Adrenal gland (tissue), 5 donors: ENCODE measurements around the gene SYT1.

Source experiments
- POLR2A ChIP-seq, 2 donors: fragments of 450-650 bp; IDR thresholded peaks; one replicate each; pipeline ENCODE4 v1.6.1; 2017; ENCODE audit warnings: antibody characterized with exemption in 2 of 2, mild to moderate bottlenecking in 2 of 2, moderate library complexity in 1 of 2
- TF ChIP-seq, protein P1 (sequence below), 6 experiments: fragments of 450-650 bp in 4 of 6; fragments of 200-600 bp in 2 of 6; sonication (generic) in 1 of 6; IDR thresholded peaks; 1 replicate in 5 of 6; 2 replicates in 1 of 6; pipeline versions ENCODE4 v1.5.1 to v1.8.0; 2016 to 2021; ENCODE audit warnings: antibody characterized with exemption in 6 of 6, mild to moderate bottlenecking in 2 of 6, moderate library complexity in 1 of 6
- donor health status: DM: no; HTN: no; CAD: no.

- TF ChIP-seq, protein P1, sequence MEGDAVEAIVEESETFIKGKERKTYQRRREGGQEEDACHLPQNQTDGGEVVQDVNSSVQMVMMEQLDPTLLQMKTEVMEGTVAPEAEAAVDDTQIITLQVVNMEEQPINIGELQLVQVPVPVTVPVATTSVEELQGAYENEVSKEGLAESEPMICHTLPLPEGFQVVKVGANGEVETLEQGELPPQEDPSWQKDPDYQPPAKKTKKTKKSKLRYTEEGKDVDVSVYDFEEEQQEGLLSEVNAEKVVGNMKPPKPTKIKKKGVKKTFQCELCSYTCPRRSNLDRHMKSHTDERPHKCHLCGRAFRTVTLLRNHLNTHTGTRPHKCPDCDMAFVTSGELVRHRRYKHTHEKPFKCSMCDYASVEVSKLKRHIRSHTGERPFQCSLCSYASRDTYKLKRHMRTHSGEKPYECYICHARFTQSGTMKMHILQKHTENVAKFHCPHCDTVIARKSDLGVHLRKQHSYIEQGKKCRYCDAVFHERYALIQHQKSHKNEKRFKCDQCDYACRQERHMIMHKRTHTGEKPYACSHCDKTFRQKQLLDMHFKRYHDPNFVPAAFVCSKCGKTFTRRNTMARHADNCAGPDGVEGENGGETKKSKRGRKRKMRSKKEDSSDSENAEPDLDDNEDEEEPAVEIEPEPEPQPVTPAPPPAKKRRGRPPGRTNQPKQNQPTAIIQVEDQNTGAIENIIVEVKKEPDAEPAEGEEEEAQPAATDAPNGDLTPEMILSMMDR (IDR thresholded peaks at IDR 0.05) = peak; percentile 40 to 70 (median 48)
- no peak for TF ChIP-seq POLR2A (IDR thresholded peaks at IDR 0.05)
Measured at GRCh38 chr12:79373896-79374499, 509.4 kb downstream of the SYT1 start.
